T47D (cell line): ENCODE data around the gene PPFIBP1.
"Not testable (repeated sequence)": the region's sequence is repeated elsewhere in the genome, so short reads cannot be mapped to it uniquely, and the experiment has no call there.

ENCODE experiments used
- DNase-seq, 2 experiments: peaks; one replicate each; pipeline versions ENCODE4 v3.0.0 to v3.0.0-alpha.2; 2011 to 2012; ENCODE audit warnings: low read depth in 1 of 2, low spot score in 1 of 2
- JUND ChIP-seq: IDR thresholded peaks from 2 replicates; pipeline ENCODE4 v1.6.1; 2012; ENCODE audit warnings: low read depth
- in situ Hi-C: cut with HindIII; loops from 2 replicates; pipeline ENCODE4 v1.10.0; 2016; ENCODE audit warnings: low sequenced_read_pairs, low pct_unique_long_range_greater_than_20kb

The PPFIBP1 gene

GRCh38 chr12:27644158-27644845 lies 120.3 kb downstream of the PPFIBP1 start:
- TF ChIP-seq JUND: no peak
- in situ Hi-C loops: no loop called here
- no peak for DNase-seq

- in situ Hi-C loops: no loop called here
Observed at GRCh38 chr12:27645671-27646070, 121.7 kb downstream of the PPFIBP1 start.

GRCh38 chr12:27646149-27646548 lies 122.1 kb downstream of the PPFIBP1 start:
- in situ Hi-C loops: no loop called here
- TF ChIP-seq JUND: no peak
- DNase-seq: no peak

More at GRCh38 chr12:27645671-27646070, 121.7 kb downstream of the PPFIBP1 start:
- no peak for TF ChIP-seq JUND
- DNase-seq: no peak

DNA sequence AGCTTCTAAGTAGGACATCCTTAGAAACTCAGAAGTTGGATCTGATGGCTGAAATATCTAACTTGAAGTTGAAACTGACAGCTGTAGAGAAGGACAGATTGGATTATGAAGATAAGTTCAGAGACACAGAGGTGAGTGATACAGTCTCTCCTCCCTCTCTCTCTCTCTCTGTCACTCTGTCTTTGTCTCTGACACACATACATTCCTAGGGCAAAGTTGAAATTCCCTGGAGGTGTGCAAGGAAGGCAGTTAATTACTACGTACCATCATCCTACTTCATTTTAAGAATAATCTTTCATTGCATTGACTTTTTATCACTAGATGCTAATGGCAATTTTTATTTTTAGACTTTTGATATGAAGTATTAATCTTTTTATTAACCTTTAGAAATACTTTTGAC lies 126.0 kb downstream of the PPFIBP1 start:
- TF ChIP-seq JUND: no peak
- DNase-seq: no peak
- in situ Hi-C loops: no loop called here

DNA sequence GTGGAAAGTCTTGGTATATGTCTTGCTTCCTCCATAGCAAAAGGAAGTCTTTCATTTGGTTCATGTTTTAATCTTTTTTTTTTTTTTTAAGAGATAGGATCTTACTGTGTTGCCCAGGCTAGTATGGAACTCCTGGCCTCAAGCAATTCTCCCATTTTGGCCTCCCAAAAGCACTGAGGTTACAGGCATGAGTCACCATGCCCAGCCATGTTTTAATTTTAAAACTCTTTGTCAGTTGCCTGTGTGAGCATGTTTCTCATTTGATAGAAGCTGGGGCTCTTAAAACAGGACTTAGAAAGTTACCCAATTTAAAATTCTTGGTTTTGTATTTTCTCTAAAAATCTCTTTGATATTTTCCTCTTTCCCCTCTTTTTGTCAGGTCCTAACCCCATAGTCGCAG lies 127.2 kb downstream of the PPFIBP1 start:
- no peak for TF ChIP-seq JUND
- DNase-seq: no peak
- in situ Hi-C loops: no loop called here

- in situ Hi-C loops: no loop called here
- DNase-seq: peak; percentile 54 to 85
- no peak for TF ChIP-seq JUND
Observed at GRCh38 chr12:27652174-27652763, 128.3 kb downstream of the PPFIBP1 start.

GRCh38 chr12:27653661-27654060 lies 129.7 kb downstream of the PPFIBP1 start:
- in situ Hi-C loops: no loop called here
- TF ChIP-seq JUND: no peak
- DNase-seq: no peak

- DNase-seq, in situ Hi-C loops: not testable (repeated sequence)
Observed at GRCh38 chr12:27655476-27655875, 131.5 kb downstream of the PPFIBP1 start.

DNA sequence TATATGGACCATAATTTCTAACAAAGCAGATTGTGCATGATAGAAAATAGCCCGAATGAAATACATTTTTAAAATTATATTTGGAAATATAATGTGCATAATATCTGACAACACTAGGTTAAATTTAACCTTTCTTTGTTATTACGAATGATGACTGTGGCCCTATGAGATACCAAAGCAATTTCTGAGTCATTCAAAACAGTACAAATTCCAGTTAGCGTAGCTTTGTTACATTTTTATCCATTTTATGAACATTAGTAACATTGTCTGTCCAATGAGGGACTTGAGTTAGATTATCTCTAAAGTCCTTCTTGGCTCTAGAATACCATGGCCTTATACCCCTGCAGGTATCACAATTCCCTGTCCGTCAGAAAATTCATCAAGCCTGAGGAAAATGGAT lies 133.3 kb downstream of the PPFIBP1 start:
- no peak for TF ChIP-seq JUND
- in situ Hi-C loops: no loop called here
- DNase-seq: no peak

DNA sequence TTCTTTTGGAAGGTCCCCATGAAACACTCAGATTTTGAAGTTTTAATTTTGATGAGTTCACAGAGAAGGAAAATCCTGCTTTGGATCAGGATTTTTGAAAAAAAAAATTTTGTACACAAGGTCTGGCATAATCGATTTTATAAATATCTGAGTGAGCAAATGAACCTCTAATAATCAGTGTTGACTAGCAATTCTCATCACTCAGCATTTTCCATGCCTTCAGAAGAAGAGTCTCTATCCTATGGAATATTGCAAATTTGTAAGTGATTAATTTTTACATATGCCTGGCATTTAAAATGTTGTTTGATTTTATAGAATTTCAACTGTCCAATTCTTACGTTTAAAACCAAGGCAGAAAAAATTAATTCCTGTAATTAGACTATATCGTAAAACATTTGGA lies 141.7 kb downstream of the PPFIBP1 start:
- no peak for DNase-seq
- no peak for TF ChIP-seq JUND
- in situ Hi-C loops: no loop called here

DNA sequence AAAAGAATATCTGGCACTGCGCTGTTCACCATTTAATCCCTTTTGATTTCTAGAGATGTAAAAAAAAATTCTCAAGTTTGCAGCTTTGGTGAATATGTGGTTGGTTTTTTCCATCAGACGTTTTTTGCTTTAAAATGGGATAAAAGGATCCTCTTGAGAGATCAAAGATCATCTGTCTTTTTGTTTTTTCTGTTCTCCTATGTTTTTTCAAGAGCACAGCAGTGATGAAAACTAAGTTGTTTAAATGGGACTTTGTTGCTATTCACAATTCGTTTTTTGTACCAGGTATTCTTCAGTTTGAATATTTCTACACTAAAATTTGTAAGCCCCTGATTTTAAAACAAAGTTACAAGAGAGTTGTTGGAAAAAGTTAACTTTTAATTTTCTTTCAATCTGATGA lies 142.5 kb downstream of the PPFIBP1 start:
- in situ Hi-C loops: no loop called here
- DNase-seq: no peak
- no peak for TF ChIP-seq JUND

DNA sequence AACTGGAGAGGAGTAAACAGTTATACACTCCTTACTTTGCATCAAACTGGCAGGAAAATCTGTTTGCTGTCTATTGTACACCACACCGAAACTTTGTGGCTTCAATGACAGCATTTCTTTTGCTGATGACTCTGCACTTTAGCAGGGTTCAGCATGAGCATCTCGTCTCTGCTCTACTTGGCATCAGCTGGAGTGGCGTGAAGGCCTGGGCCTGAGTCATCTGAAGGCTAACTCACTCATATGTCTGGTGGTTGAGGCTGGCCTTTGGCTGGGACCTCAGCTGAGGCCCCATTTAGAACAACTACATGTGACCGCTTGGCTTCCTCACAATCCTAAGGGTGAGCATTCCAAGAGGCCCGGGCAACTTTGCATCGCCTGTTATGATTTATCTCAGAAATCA lies 143.5 kb downstream of the PPFIBP1 start:
- TF ChIP-seq JUND: no peak
- in situ Hi-C loops: no loop called here
- DNase-seq: no peak

DNA sequence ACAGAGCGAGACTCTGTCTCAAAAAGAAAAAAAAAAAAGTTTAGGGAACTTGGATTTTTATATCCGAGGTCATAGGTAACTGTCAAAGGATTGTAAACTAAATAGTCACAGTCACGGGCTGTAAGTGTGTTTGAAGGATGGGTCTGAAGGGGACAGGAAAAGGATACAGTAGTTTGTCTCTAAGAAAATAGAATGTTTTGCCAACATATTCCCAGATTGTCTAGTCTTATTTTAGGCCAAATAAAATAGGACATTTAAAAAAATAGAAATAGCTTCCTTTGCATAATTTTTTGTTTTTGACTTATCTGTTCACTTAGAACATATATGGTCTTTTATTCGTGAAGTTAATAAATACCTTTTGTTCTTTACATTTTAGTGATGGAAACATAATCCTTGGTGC lies 148.0 kb downstream of the PPFIBP1 start:
- no peak for TF ChIP-seq JUND
- in situ Hi-C loops: no loop called here
- no peak for DNase-seq

- in situ Hi-C loops: no loop called here
- no peak for DNase-seq
- TF ChIP-seq JUND: no peak
Observed at GRCh38 chr12:27672643-27673042, 148.6 kb downstream of the PPFIBP1 start.
